CD14-positive monocyte (primary cell): ENCODE data around the gene MRPL51. TPM values are rescaled to one million over a fixed set of nuclear protein-coding genes. Genes with fewer than 3 reads are reported as not detected.
A peak's percentile ranks its signal among the peaks of the same experiment; 100 is the strongest.

ENCODE experiments used
- DNase-seq, 3 donors: peaks; one replicate each; pipeline ENCODE4 v3.0.0-alpha.2; 2011 to 2022
- H2AFZ ChIP-seq: 2 replicates; pipeline ENCODE4 v1.6.0; 2012; ENCODE audit warnings: mild to moderate bottlenecking, low read depth, low read length, inconsistent platforms; ENCODE audit not compliant: insufficient read depth, poor library complexity, severe bottlenecking
- H3K27ac ChIP-seq, 2 donors: 1 replicate in 1 of 2; 2 replicates in 1 of 2; pipeline ENCODE4 v1.5.1; 2012 to 2013; ENCODE audit warnings: low read length in 2 of 2, control low read depth in 1 of 2, inconsistent platforms in 1 of 2, low read depth in 1 of 2, mild to moderate bottlenecking in 1 of 2
- H3K27me3 ChIP-seq, 2 donors: one replicate each; pipeline versions ENCODE4 v1.6.0 to v1.6.1; 2011 to 2013; ENCODE audit warnings: low read length in 2 of 2; ENCODE audit not compliant: control insufficient read depth in 2 of 2, insufficient read depth in 2 of 2
- H3K36me3 ChIP-seq, 2 donors: replicated peaks in 1 of 2; 1 replicate in 1 of 2; 2 replicates in 1 of 2; pipeline versions ENCODE4 v1.5.1 to v1.6.1; 2012 to 2013; ENCODE audit warnings: low read length in 2 of 2, control low read depth in 1 of 2, inconsistent platforms in 1 of 2, mild to moderate bottlenecking in 1 of 2; ENCODE audit not compliant: insufficient read depth in 2 of 2, control insufficient read depth in 1 of 2
- H3K4me1 ChIP-seq, 2 donors: 1 replicate in 1 of 2; 2 replicates in 1 of 2; pipeline versions ENCODE4 v1.5.1 to v1.6.1; 2012 to 2013; ENCODE audit warnings: low read length in 2 of 2, control low read depth in 1 of 2, inconsistent platforms in 1 of 2, mild to moderate bottlenecking in 1 of 2, moderate library complexity in 1 of 2; ENCODE audit not compliant: insufficient read depth in 2 of 2, control insufficient read depth in 1 of 2
- H3K4me2 ChIP-seq: replicated peaks from 2 replicates; pipeline ENCODE3; 2012; ENCODE audit warnings: low read length, moderate library complexity, mild to moderate bottlenecking; ENCODE audit not compliant: poor library complexity, severe bottlenecking; ENCODE audit errors: extremely low read depth
- H3K4me3 ChIP-seq, 3 experiments: fragments of 200-600 bp in 1 of 3; sonication (generic) in 1 of 3; replicated peaks in 1 of 3; 1 replicate in 2 of 3; 2 replicates in 1 of 3; pipeline ENCODE4 v1.5.1; 2011 to 2013; ENCODE audit warnings: low read length in 3 of 3, mild to moderate bottlenecking in 3 of 3, control low read depth in 2 of 3, low read depth in 2 of 3, inconsistent platforms in 1 of 3, moderate library complexity in 1 of 3
- H3K79me2 ChIP-seq: 2 replicates; pipeline ENCODE4 v1.6.0; 2012; ENCODE audit warnings: mild to moderate bottlenecking, control low read depth, inconsistent platforms, low read length, moderate library complexity; ENCODE audit not compliant: insufficient read depth
- H3K9ac ChIP-seq: 2 replicates; pipeline ENCODE4 v1.6.0; 2017; ENCODE audit warnings: low read length, mild to moderate bottlenecking; ENCODE audit not compliant: insufficient read depth, poor library complexity, severe bottlenecking
- H3K9me3 ChIP-seq, 2 donors: replicated peaks in 1 of 2; 1 replicate in 1 of 2; 2 replicates in 1 of 2; pipeline versions ENCODE4 v1.5.1 to v1.6.1; 2012 to 2013; ENCODE audit warnings: low read length in 2 of 2, control low read depth in 1 of 2; ENCODE audit not compliant: control insufficient read depth in 1 of 2, insufficient read depth in 1 of 2
- H4K20me1 ChIP-seq: 2 replicates; pipeline ENCODE4 v1.6.0; 2012; ENCODE audit warnings: mild to moderate bottlenecking, low read length, control low read depth, moderate library complexity; ENCODE audit not compliant: insufficient read depth
- H3K27ac Mint-ChIP-seq, 7 donors: one replicate each; pipeline ENCODE4 v1.8.0; 2020; ENCODE audit warnings: mild to moderate bottlenecking in 7 of 7, mixed read lengths in 7 of 7, moderate library complexity in 6 of 7, inconsistent platforms in 2 of 7
- H3K27me3 Mint-ChIP-seq, 3 donors: one replicate each; pipeline ENCODE4 v1.8.0; 2021 to 2022; ENCODE audit warnings: low read depth in 3 of 3, mild to moderate bottlenecking in 3 of 3, mixed read lengths in 3 of 3, moderate library complexity in 3 of 3, inconsistent platforms in 1 of 3
- H3K36me3 Mint-ChIP-seq, 2 donors: one replicate each; pipeline ENCODE4 v1.8.0; 2020; ENCODE audit warnings: mixed read lengths in 2 of 2, inconsistent platforms in 1 of 2, mild to moderate bottlenecking in 1 of 2
- H3K4me1 Mint-ChIP-seq: one replicate; pipeline ENCODE4 v1.8.0; 2020; ENCODE audit warnings: mild to moderate bottlenecking, mixed read lengths
- H3K4me3 Mint-ChIP-seq, 2 donors: one replicate each; pipeline ENCODE4 v1.8.0; 2020; ENCODE audit warnings: mild to moderate bottlenecking in 2 of 2, mixed read lengths in 2 of 2, moderate library complexity in 1 of 2
- H3K9me3 Mint-ChIP-seq, 7 donors: one replicate each; pipeline ENCODE4 v1.8.0; 2020 to 2022; ENCODE audit warnings: mixed read lengths in 7 of 7, mild to moderate bottlenecking in 6 of 7, moderate library complexity in 6 of 7, inconsistent platforms in 2 of 7
- WGBS: methylation state at CpG from one replicate; pipeline ENCODE4 v1.1.5; 2013; ENCODE audit warnings: missing lambda C conversion rate; ENCODE audit not compliant: insufficient coverage; 5-methylcytosine and 5-hydroxymethylcytosine counted together
- intact Hi-C, 2 donors: fragments of 100-400 bp; cut with micrococcal nuclease; formaldehyde crosslinking; loops; one replicate each; pipeline versions ENCODE4 v1.15.0 to v1.15.1; 2023
- polyA plus RNA-seq, 3 donors: library from polyadenylated mRNA; depleted of rRNA in 1 of 3; unstranded in 2 of 3; stranded (reverse) in 1 of 3; fragments of 300-500 nt in 2 of 3; fragments of >200 nt in 1 of 3; fragmentation: Illumina TruSeq in 2 of 3; gene quantifications; 1 replicate in 2 of 3; 2 replicates in 1 of 3; pipeline ENCODE4 v1.2.3, GENCODE V29; 2012 to 2021
- TF ChIP-seq, protein P1 (sequence below): fragments of 200-600 bp; IDR thresholded peaks from one replicate; pipeline ENCODE4 v1.8.0; 2022; ENCODE audit warnings: antibody characterized with exemption, mild to moderate bottlenecking

MRPL51 gene
- polyA plus RNA-seq, 3 donors, result 22.0 to 238 (median 189) TPM

DNA sequence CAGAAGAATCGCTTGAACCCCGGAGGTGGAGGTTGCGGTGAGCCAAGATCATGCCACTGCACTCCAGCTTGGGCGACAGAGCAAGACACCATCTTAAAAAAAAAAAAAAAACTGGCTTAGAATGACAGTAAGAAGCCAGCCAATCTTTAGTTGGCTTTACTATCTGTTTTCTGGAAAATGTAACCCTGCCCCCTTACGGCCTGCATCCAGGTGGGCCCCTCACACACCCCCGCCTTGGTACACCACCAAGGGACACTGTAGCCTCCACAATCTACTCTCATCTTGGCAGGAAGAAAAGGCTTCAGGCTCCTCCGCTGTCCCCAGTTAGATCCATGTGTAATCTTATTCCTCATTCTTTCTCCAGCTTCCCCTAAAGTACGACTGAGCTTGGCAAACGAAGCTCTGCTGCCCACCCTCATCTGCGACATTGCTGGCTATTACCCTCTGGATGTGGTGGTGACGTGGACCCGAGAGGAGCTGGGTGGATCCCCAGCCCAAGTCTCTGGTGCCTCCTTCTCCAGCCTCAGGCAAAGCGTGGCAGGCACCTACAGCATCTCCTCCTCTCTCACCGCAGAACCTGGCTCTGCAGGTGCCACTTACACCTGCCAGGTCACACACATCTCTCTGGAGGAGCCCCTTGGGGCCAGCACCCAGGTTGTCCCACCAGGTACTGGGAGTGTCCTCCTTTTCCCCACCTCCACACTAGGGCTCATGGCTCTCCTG, 34.6 kb downstream of the MRPL51 start:
- 97% methylated on average over 11 of the region's 14 CpGs for WGBS
- Histone ChIP-seq H3K4me3 (no peak overlapping the region), H3K4me1 (peaks cover 45 to 47% of the 10 kb centered on the region in 2 donors), H3K36me3 (peaks cover 45 to 73% of the 10 kb centered on the region in 2 donors), H3K9me3 (no peaks in the 10 kb centered on the region), H4K20me1 (peaks cover 4% of the 10 kb centered on the region), H3K4me2 (no peak overlapping the region), H3K27me3 (no peaks in the 10 kb centered on the region), H3K79me2 (peaks cover 17% of the 10 kb centered on the region), H3K9ac (no peak overlapping the region), H2AFZ (no peak overlapping the region), H3K27ac (no peak overlapping the region)
- TF ChIP-seq, protein P1, sequence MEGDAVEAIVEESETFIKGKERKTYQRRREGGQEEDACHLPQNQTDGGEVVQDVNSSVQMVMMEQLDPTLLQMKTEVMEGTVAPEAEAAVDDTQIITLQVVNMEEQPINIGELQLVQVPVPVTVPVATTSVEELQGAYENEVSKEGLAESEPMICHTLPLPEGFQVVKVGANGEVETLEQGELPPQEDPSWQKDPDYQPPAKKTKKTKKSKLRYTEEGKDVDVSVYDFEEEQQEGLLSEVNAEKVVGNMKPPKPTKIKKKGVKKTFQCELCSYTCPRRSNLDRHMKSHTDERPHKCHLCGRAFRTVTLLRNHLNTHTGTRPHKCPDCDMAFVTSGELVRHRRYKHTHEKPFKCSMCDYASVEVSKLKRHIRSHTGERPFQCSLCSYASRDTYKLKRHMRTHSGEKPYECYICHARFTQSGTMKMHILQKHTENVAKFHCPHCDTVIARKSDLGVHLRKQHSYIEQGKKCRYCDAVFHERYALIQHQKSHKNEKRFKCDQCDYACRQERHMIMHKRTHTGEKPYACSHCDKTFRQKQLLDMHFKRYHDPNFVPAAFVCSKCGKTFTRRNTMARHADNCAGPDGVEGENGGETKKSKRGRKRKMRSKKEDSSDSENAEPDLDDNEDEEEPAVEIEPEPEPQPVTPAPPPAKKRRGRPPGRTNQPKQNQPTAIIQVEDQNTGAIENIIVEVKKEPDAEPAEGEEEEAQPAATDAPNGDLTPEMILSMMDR, result no peak
- Mint-ChIP-seq H3K27me3 (peaks cover 0 to 2% (median 0%) of the 10 kb centered on the region in 3 donors), H3K4me3 (no peak overlapping the region), H3K4me1 (peaks cover 50% of the 10 kb centered on the region), H3K27ac (peak overlapping the region in 3 of 7 donors; percentile 35 to 82 (median 58)), H3K36me3 (peaks cover 67 to 83% of the 10 kb centered on the region in 2 donors), H3K9me3 (no peaks in the 10 kb centered on the region)
- intact Hi-C loops, result no loop called here
- no peak for DNase-seq

DNA sequence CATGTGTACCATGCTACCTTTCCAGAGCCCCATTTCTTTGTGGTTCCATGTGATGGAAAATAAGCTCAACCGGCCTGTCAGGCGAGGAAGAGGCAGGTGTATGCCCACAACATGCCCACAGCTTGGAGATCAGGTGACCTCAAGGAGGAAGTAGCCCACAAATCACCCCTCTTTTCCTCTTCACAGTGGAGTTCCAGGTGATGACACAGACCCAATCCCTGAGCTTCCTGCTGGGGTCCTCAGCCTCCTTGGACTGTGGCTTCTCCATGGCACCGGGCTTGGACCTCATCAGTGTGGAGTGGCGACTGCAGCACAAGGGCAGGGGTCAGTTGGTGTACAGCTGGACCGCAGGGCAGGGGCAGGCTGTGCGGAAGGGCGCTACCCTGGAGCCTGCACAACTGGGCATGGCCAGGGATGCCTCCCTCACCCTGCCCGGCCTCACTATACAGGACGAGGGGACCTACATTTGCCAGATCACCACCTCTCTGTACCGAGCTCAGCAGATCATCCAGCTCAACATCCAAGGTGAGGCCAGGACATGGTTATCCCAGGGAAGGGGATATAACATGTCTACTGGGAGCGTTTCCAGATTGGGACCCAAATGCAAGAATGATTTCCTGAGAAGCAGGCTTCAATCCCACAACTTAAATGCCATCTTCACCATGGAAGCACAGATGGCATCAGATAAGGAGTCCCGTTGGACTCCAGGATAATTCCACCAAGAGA, 35.7 kb downstream of the MRPL51 start:
- no peak overlapping the region for H3K4me2 ChIP-seq
- Mint-ChIP-seq H3K27me3 (peaks cover 0 to 2% (median 0%) of the 10 kb centered on the region in 3 donors), H3K4me3 (no peak overlapping the region), H3K9me3 (no peaks in the 10 kb centered on the region), H3K36me3 (peaks cover 60 to 76% of the 10 kb centered on the region in 2 donors), H3K27ac (peak overlapping the region in 4 of 7 donors; percentile 13 to 41 (median 39)), H3K4me1 (peaks cover 50% of the 10 kb centered on the region)
- DNase-seq, result no peak
- TF ChIP-seq, protein P1, result no peak
- H3K9ac ChIP-seq, result no peak overlapping the region
- H2AFZ ChIP-seq, result no peak overlapping the region
- H3K4me3 ChIP-seq, result no peak overlapping the region
- H3K27me3 ChIP-seq, result no peaks in the 10 kb centered on the region
- H4K20me1 ChIP-seq, result peaks cover 2% of the 10 kb centered on the region
- H3K9me3 ChIP-seq, result no peaks in the 10 kb centered on the region
- peaks cover 45 to 47% of the 10 kb centered on the region in 2 donors for H3K4me1 ChIP-seq
- H3K79me2 ChIP-seq, result peaks cover 20% of the 10 kb centered on the region
- 92% methylated on average over 10 of the region's 12 CpGs for WGBS
- peaks cover 44 to 67% of the 10 kb centered on the region in 2 donors for H3K36me3 ChIP-seq
- intact Hi-C loops, result no loop called here
- no peak overlapping the region for H3K27ac ChIP-seq
